Nephron progenitor cell (in vitro differentiated cells): ENCODE measurements around the gene CPA4.

ENCODE experiments used
- DNase-seq: peaks from one replicate; pipeline ENCODE4 v3.0.0; 2021
- H3K27ac Mint-ChIP-seq: 2 replicates; pipeline ENCODE4 v1.8.0; 2021; ENCODE audit warnings: mild to moderate bottlenecking, moderate library complexity, mixed read lengths
- H3K27me3 Mint-ChIP-seq: 2 replicates; pipeline ENCODE4 v1.8.0; 2021; ENCODE audit warnings: mild to moderate bottlenecking, low read depth, mixed read lengths; ENCODE audit not compliant: poor library complexity
- H3K36me3 Mint-ChIP-seq: 2 replicates; pipeline ENCODE4 v1.8.0; 2021; ENCODE audit warnings: low read depth, mixed read lengths
- H3K4me1 Mint-ChIP-seq: 2 replicates; pipeline ENCODE4 v1.8.0; 2021; ENCODE audit warnings: mixed read lengths
- H3K4me3 Mint-ChIP-seq: 2 replicates; pipeline ENCODE4 v1.8.0; 2021; ENCODE audit warnings: mild to moderate bottlenecking, moderate library complexity, mixed read lengths
- H3K9me3 Mint-ChIP-seq: 2 replicates; pipeline ENCODE4 v1.8.0; 2021; ENCODE audit warnings: mild to moderate bottlenecking, moderate library complexity, mixed read lengths
- TF ChIP-seq, protein P1 (sequence below): fragments of 200-600 bp; sonication (generic); IDR thresholded peaks from 2 replicates; pipeline ENCODE4 v1.5.0; 2021; ENCODE audit warnings: antibody characterized with exemption

CPA4 gene

DNA sequence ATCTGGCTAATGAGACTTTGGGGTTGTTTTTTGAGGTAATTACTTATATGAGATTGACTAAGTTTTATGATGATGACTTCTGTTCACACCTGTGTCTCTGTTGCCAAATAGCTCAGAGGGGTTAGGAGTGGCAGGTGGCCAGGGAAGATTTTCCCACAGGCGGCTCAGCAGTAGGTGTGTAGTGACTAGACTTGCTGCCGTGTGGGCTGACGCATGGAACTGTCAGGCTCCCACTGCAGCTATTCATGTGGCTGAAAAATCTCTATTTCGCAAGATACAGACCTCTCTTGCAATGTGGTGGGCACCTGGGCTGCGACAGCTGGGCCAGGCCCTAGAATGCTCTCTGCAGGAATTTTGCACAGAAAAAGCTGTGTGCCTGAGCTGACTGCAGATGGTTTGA lies 1.4 kb downstream of the CPA4 start:
- Mint-ChIP-seq H3K4me3 (no peak overlapping the region), H3K9me3 (peaks cover 26% of the 10 kb centered on the region), H3K36me3 (peaks cover 12% of the 10 kb centered on the region), H3K4me1 (peaks cover 73% of the 10 kb centered on the region), H3K27me3 (peaks cover 11% of the 10 kb centered on the region), H3K27ac (no peak overlapping the region)
- TF ChIP-seq, protein P1, sequence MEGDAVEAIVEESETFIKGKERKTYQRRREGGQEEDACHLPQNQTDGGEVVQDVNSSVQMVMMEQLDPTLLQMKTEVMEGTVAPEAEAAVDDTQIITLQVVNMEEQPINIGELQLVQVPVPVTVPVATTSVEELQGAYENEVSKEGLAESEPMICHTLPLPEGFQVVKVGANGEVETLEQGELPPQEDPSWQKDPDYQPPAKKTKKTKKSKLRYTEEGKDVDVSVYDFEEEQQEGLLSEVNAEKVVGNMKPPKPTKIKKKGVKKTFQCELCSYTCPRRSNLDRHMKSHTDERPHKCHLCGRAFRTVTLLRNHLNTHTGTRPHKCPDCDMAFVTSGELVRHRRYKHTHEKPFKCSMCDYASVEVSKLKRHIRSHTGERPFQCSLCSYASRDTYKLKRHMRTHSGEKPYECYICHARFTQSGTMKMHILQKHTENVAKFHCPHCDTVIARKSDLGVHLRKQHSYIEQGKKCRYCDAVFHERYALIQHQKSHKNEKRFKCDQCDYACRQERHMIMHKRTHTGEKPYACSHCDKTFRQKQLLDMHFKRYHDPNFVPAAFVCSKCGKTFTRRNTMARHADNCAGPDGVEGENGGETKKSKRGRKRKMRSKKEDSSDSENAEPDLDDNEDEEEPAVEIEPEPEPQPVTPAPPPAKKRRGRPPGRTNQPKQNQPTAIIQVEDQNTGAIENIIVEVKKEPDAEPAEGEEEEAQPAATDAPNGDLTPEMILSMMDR = no peak
- DNase-seq = no peak

DNA sequence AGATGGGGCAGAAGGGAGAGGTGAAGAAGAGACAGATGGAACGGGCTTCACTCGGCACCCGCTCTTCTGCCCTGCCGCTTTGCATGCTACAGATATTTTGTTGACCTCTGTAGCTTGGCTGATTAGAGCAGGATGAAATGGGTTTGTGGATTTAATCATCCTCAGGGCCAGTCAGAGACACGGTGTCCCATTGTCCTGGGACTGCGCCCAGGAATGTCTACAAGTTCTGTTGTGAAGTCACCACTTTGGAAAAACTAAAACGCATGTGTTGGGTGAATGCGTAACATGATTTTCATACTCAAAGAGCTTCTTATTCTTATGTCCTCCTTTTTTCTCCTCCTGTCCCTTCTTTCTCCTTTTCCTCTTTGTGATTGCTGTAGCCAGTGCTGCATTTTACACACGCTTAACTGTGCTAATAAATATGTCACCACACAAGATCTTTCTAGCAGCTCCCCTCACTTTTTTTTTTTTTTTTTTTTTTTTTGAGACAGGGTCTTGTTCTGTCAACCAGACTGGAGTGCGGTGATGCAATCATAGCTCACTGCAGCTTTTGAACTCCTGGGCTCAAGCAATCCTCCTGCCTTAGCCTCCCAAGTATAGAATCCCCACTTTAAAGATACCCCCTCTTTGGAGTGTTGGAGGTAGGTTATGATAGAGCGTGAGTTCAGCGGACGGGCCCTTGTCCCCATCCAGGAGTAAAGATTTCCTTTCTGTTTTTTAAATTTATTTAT lies 3.4 kb downstream of the CPA4 start:
- TF ChIP-seq, protein P1 = no peak
- H3K4me1 Mint-ChIP-seq = peaks cover 71% of the 10 kb centered on the region
- H3K4me3 Mint-ChIP-seq = no peak overlapping the region
- DNase-seq = no peak
- peaks cover 4% of the 10 kb centered on the region for H3K27me3 Mint-ChIP-seq
- peak overlapping the region; percentile 88 for H3K27ac Mint-ChIP-seq
- H3K36me3 Mint-ChIP-seq = peaks cover 5% of the 10 kb centered on the region
- peaks cover 25% of the 10 kb centered on the region for H3K9me3 Mint-ChIP-seq

DNA sequence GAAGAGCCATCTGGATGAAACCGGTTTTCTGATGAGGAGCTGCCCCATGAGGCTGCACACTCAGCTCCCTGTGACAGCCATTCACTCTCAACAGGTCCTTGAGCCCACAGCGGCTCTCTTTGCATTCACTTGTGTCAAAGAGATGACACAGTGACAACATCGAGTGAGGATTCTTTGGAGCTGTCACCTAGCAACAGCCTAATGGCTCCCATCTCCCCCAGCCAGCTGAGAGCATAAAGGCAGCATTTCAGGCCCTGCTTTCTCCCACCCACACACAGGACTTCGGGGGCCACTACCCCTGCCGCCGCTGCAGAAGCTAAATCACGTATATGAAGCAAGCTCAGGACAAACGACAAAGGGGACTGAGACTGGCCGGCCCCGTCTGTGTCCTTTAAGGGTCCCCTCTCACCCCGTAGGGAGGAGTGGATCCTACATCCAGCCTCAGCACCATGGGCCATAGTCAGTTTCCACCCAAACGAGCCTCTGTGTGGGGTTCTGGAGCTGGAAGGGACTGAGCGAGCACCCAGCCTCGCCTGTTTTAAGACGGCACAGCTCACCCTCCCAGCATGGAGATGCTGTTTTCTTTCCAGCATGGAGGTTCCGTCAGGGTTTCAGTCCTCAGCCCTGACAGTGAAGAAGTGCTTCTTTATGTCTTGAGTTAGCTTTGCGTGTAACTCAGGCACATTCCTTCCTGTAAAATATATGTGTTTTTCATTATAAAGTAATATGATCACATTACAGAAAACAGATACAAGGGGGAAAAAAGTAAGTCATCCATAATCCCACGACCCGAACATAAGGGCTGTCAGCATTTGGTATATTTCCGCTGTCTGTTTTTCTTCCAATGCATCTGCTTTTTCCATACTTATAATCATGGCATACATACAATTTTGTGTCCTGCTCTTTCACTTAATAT lies 4.9 kb downstream of the CPA4 start:
- Mint-ChIP-seq H3K36me3 (no peaks in the 10 kb centered on the region), H3K27ac (peak overlapping the region; percentile 69), H3K9me3 (peaks cover 20% of the 10 kb centered on the region), H3K4me3 (peak overlapping the region; percentile 6), H3K27me3 (peaks cover 7% of the 10 kb centered on the region), H3K4me1 (peaks cover 68% of the 10 kb centered on the region)
- TF ChIP-seq, protein P1 = no peak
- peak; percentile 16 for DNase-seq

DNA sequence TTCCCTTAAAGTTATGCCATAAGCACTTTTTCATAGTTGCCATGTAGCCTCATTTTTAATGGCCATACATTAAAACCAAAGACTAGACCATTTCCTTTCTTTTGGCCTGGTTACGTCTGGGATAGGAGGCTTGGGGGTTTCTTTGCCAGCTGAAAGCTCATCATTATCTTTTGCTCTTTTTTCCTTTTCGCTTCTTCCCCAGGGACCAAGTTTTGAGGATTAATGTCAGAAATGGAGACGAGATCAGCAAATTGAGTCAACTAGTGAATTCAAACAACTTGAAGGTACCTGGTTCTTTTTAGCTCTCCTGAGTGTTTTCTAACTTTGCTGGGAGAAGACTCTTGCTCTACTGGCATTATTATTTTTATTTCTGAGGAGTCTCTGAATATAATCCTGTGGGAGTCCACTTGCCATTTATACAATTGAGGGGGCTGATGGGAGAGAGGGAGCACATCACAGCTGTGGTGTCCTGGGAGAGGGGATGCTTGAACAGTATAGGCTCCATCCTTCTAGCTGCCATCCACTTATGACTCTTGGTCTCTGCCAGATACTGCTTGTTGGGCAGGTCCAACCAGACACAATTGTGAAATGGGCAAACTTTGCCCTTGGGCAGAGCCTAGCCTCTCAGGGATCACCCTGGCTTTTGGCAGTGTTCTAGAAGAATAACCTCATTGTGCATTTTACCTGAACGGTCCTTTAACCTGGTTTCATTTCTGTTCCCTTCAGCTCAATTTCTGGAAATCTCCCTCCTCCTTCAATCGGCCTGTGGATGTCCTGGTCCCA lies 5.8 kb downstream of the CPA4 start:
- Mint-ChIP-seq H3K36me3 (no peaks in the 10 kb centered on the region), H3K4me1 (peaks cover 64% of the 10 kb centered on the region), H3K9me3 (peaks cover 18% of the 10 kb centered on the region), H3K27me3 (peaks cover 7% of the 10 kb centered on the region), H3K27ac (peak overlapping the region; percentile 69), H3K4me3 (no peak overlapping the region)
- no peak for DNase-seq
- TF ChIP-seq, protein P1 = no peak

DNA sequence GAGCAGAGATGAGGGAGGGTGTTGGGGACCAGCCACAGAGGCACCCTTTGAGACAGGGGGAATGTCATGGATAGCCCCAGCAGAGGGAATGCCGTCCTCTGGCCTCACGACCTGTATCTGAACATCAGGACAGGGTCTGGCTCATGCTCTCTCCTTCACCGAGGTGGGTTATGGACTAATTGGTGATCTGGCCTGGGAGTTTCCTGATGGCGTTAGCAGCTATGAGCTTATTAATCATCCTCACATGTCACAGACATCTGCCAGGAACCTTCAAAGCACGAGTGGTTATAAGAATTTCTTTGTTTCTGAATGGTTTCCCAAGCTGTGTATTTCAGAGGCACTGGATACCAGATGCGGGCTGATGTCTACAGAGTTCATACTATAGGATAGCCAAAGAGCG lies 6.9 kb downstream of the CPA4 start:
- Mint-ChIP-seq H3K27me3 (peaks cover 6% of the 10 kb centered on the region), H3K4me1 (peaks cover 74% of the 10 kb centered on the region), H3K36me3 (no peaks in the 10 kb centered on the region), H3K4me3 (no peak overlapping the region), H3K27ac (no peak overlapping the region), H3K9me3 (peaks cover 9% of the 10 kb centered on the region)
- DNase-seq = no peak
- TF ChIP-seq, protein P1 = no peak
